ENCODE results near the gene PARD3B.

Gene PARD3B

DNA sequence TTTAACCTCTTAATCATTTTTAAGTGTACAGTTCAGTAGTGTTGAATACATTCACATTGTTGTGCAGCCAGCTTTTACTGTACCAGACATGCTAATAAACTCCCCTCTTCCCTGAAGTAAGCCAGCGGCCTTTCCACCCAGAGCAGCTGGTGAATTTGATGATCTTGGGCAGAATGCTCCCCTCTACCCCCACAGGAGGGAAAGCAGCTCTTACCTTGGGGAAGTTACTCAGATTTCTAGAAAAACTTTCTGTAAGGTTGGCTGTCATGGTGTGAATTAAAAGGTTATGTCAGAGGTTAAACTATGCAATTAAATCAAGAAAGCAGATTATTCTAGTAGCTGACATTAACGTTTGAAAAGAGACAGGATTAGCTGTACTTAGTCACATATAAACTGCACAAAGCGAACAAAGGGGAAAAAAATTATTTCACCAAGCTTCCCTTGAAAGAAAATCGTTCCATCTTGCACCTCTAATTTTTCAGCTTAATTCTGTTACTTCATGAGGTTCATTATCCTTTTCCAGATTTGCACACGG lies 738.5 kb downstream of the PARD3B start:
- TF ChIP-seq, protein P1, sequence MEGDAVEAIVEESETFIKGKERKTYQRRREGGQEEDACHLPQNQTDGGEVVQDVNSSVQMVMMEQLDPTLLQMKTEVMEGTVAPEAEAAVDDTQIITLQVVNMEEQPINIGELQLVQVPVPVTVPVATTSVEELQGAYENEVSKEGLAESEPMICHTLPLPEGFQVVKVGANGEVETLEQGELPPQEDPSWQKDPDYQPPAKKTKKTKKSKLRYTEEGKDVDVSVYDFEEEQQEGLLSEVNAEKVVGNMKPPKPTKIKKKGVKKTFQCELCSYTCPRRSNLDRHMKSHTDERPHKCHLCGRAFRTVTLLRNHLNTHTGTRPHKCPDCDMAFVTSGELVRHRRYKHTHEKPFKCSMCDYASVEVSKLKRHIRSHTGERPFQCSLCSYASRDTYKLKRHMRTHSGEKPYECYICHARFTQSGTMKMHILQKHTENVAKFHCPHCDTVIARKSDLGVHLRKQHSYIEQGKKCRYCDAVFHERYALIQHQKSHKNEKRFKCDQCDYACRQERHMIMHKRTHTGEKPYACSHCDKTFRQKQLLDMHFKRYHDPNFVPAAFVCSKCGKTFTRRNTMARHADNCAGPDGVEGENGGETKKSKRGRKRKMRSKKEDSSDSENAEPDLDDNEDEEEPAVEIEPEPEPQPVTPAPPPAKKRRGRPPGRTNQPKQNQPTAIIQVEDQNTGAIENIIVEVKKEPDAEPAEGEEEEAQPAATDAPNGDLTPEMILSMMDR (IDR thresholded peaks at IDR 0.05; ENCODE audit: extremely low read depth, missing control alignments) = no peak
- DNase-seq (ENCODE audit: low spot score) = no peak

DNA sequence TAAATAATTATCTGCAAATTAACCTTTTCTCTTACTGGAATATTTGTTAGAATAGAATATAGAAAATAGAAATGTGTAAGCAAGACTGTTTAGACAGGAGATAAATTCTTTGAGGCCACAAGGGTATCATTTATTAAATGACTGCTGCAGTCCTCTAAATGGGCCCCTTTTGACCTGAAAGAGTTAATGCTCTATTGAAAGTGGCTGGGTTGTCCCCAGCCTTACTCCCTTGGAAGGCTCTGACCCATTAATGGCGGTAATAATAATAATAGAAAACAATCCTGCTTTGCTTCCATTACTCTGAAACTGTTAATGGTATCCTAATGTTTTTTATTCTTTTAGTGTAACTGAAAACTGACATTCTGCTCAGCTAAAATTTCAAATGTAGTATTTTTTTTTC lies 739.1 kb downstream of the PARD3B start:
- TF ChIP-seq, protein P1 (IDR thresholded peaks at IDR 0.05; ENCODE audit: extremely low read depth, missing control alignments) = no peak
- DNase-seq (ENCODE audit: low spot score) = no peak

DNA sequence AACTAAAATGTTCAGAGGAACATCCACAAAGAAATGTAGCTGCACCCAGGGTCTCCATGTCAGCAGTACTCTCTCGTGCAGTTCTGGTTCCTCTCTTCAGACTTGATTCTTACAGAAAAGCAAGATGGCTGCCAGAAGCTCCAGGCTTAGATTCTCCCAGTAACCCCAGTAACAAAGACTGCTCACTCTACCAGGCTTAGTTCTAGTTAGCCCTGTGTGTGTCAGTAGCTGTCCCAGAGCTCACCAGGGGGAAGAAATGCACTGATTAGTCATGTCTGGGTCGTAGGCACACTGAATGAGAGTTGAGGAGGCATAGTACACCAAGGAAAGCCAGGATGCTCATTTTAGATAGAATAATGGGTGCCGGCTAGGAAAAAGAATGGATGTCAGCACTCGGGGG lies 742.0 kb downstream of the PARD3B start:
- no peak for DNase-seq (ENCODE audit: low spot score)
- TF ChIP-seq, protein P1 (IDR thresholded peaks at IDR 0.05; ENCODE audit: extremely low read depth, missing control alignments) = no peak

DNA sequence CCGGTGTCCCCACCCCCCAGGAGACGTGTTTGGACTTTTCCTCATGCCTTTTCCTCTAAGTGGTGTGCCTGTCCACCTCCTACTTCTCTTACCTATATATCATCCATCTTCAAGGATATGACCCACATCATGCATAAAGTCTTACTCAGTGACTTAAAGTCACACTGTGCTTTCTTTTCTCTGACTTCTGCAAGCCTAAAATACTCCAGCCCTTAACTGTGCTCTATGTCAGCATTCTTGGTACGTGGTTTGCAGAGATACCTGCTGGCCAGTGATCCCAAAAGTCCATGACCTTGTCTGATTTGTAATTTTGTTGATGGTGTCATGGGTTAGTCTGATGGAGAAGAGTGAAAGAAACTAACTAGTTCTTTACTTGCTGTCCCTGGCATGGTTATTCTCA lies 743.4 kb downstream of the PARD3B start:
- no peak for DNase-seq (ENCODE audit: low spot score)
- TF ChIP-seq, protein P1 (IDR thresholded peaks at IDR 0.05; ENCODE audit: extremely low read depth, missing control alignments) = no peak

DNA sequence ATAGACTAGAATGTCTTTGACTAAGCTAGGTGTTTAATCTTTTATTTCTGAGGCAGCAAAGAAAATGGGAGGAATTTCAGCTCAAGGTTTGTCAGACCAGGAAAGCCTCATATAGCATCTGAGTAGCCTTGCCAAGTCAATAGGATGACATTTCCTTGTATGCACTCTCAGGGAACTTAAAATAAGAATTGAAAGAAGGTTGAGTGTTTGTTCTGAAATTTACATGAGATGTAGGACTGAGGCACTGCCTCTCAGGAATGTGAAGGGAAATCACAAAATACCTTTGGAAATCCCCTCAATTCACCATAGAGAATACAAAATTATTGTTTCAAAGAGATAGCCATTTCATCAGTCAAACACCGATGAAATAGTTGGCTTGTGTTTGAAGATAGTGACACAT lies 745.0 kb downstream of the PARD3B start:
- DNase-seq (ENCODE audit: low spot score) = no peak
- TF ChIP-seq, protein P1 (IDR thresholded peaks at IDR 0.05; ENCODE audit: extremely low read depth, missing control alignments) = no peak

DNA sequence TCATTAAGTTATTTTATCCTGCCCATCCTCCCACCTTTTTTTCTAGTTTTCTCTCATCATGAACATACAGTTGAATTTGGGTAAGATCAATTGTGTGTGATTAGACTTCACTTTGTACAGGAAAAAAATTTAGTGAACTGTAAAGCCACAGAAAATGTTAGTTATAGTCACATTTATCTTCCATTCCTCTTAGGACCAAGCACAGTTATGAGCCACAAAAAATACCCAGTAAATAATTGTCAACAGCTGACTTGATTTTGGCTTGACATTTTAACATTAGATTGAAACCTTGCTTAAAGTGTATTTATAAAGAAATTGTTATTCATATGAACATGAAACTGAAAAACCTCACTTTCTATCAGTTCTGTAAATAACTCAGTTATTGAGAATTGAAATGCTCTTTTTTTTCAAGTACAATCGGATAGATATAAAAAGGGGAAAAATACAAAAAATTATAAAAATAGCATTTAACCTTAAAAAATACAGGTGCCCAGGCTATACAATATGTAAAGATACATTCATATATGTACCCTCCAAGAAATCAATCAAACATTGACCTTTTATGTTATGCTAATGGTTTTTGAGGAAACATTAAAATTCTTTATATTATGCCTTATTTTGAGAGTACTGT lies 747.5 kb downstream of the PARD3B start:
- no peak for DNase-seq (ENCODE audit: low spot score)
- TF ChIP-seq, protein P1 (IDR thresholded peaks at IDR 0.05; ENCODE audit: extremely low read depth, missing control alignments) = no peak

DNA sequence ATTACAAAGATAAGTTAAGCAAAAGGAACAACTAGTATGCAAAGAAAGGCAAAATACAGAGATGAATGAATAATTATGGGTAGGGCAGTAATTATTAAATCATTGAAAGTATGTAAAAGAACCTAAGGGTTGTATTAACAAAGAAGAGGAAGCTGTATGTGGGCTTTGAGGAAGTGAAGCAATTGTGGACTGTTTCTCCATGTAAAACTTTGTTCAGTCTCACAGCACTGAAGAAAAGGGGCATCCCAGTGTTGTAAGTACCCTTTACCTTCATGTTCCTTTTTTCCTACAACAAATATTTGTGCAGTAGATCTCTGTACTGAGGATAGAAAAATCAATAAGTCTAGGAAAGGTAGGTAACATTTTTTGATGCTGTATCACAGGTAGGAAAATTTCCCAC lies 748.3 kb downstream of the PARD3B start:
- TF ChIP-seq, protein P1 (IDR thresholded peaks at IDR 0.05; ENCODE audit: extremely low read depth, missing control alignments) = no peak
- no peak for DNase-seq (ENCODE audit: low spot score)
